H1 (cell line): Measurements from ENCODE around the gene WNT9A. TPM values are rescaled to one million over a fixed set of nuclear protein-coding genes. Genes with fewer than 3 reads are reported as not detected.

Experiments used
- CTCF ChIA-PET: fragments of 300-600 bp; sonication (Branson Sonifier 250); formaldehyde crosslinking; loops from one replicate; lab custom pipeline; 2021; ENCODE audit not compliant: partially characterized antibody; lab: Charles Lee
- POLR2A ChIA-PET: fragments of 300-600 bp; sonication (Branson Sonifier 250); formaldehyde crosslinking; loops from one replicate; lab custom pipeline; 2021; ENCODE audit warnings: inconsistent platforms; ENCODE audit not compliant: partially characterized antibody; lab: Charles Lee
- DNase-seq, 2 experiments: peaks; one replicate each; pipeline versions ENCODE4 v3.0.0 to v3.0.0-alpha.2; 2010 to 2022; ENCODE audit warnings: low spot score in 2 of 2, low read depth in 1 of 2, mixed read lengths in 1 of 2
- FAIRE-seq: peaks from 2 replicates; lab custom pipeline; 2011; peaks lifted over from hg19 to GRCh38; lab: Jason Lieb, UNC
- H2AFZ ChIP-seq: 2 replicates; pipeline ENCODE4 v1.8.1; 2012; ENCODE audit warnings: low read length, inconsistent platforms
- H2AK5ac ChIP-seq: 2 replicates; pipeline ENCODE4 v1.6.1; 2013; ENCODE audit warnings: low read depth, low read length
- H2BK120ac ChIP-seq: replicated peaks from 2 replicates; pipeline ENCODE3; 2013; ENCODE audit warnings: low read depth, low read length, inconsistent platforms
- H2BK12ac ChIP-seq: 2 replicates; pipeline ENCODE4 v1.6.1; 2013; ENCODE audit warnings: low read depth, low read length
- H2BK15ac ChIP-seq: 2 replicates; pipeline ENCODE4 v1.6.1; 2013; ENCODE audit warnings: low read length
- H2BK20ac ChIP-seq: 2 replicates; pipeline ENCODE4 v1.6.1; 2013; ENCODE audit warnings: low read length
- H2BK5ac ChIP-seq: 2 replicates; pipeline ENCODE4 v1.6.1; 2013; ENCODE audit warnings: low read depth, low read length
- H3K14ac ChIP-seq: 2 replicates; pipeline ENCODE4 v1.6.1; 2013; ENCODE audit warnings: inconsistent platforms; ENCODE audit not compliant: insufficient read length
- H3K18ac ChIP-seq: 2 replicates; pipeline ENCODE4 v1.6.1; 2013; ENCODE audit warnings: low read length; ENCODE audit errors: extremely low read depth
- H3K23ac ChIP-seq: 2 replicates; pipeline ENCODE4 v1.6.1; 2013; ENCODE audit warnings: inconsistent platforms; ENCODE audit not compliant: insufficient read length
- H3K23me2 ChIP-seq: 2 replicates; pipeline ENCODE4 v1.6.1; 2013; ENCODE audit warnings: low read depth, low read length
- H3K27ac ChIP-seq: 2 replicates; pipeline ENCODE4 v1.6.1; 2011; ENCODE audit warnings: low read depth, low read length, inconsistent platforms
- H3K27me3 ChIP-seq, 4 experiments: replicated peaks in 1 of 4; 1 replicate in 1 of 4; 2 replicates in 3 of 4; pipeline versions ENCODE4 v1.6.1 to v1.8.1; 2011 to 2013; ENCODE audit warnings: low read length in 3 of 4, mild to moderate bottlenecking in 3 of 4, inconsistent platforms in 2 of 4, mixed read lengths in 2 of 4, moderate library complexity in 1 of 4; ENCODE audit not compliant: control insufficient read depth in 3 of 4, insufficient read depth in 3 of 4; ENCODE audit errors: extremely low read depth in 1 of 4
- H3K36me3 ChIP-seq, 4 experiments: 2 replicates each; pipeline versions ENCODE4 v1.6.1 to v1.8.1; 2011 to 2013; ENCODE audit warnings: mild to moderate bottlenecking in 4 of 4, low read length in 3 of 4, moderate library complexity in 2 of 4, control low read depth in 1 of 4, inconsistent platforms in 1 of 4; ENCODE audit not compliant: insufficient read depth in 4 of 4, control insufficient read depth in 2 of 4
- H3K4ac ChIP-seq: replicated peaks from 2 replicates; pipeline ENCODE3; 2013; ENCODE audit warnings: low read length, low read depth, mixed read lengths, inconsistent platforms; ENCODE audit not compliant: insufficient read length
- H3K4me1 ChIP-seq, 4 experiments: replicated peaks in 1 of 4; 1 replicate in 1 of 4; 2 replicates in 3 of 4; pipeline versions ENCODE4 v1.6.1 to v1.8.1; 2011 to 2013; ENCODE audit warnings: low read length in 3 of 4, inconsistent platforms in 2 of 4, mixed read lengths in 1 of 4; ENCODE audit not compliant: insufficient read depth in 4 of 4, control insufficient read depth in 3 of 4
- H3K4me2 ChIP-seq, 2 experiments: 2 replicates each; pipeline versions ENCODE4 v1.6.1 to v1.8.1; 2011 to 2013; ENCODE audit warnings: low read depth in 2 of 2, low read length in 2 of 2, control low read depth in 1 of 2, inconsistent platforms in 1 of 2, mild to moderate bottlenecking in 1 of 2; ENCODE audit not compliant: insufficient read depth in 1 of 2
- H3K4me3 ChIP-seq, 4 experiments: fragments of 200-600, 300-600 bp in 1 of 4; sonication (generic), shearing (Covaris generic), sonication (Bioruptor Twin) in 1 of 4; 2 replicates each; pipeline versions ENCODE4 v1.5.1 to v1.8.1; 2011 to 2016; ENCODE audit warnings: low read length in 4 of 4, low read depth in 3 of 4, control low read depth in 2 of 4, inconsistent platforms in 2 of 4, mild to moderate bottlenecking in 2 of 4, mixed read lengths in 1 of 4, moderate library complexity in 1 of 4; ENCODE audit not compliant: insufficient read depth in 2 of 4; ENCODE audit errors: extremely low read depth in 1 of 4
- H3K56ac ChIP-seq: replicated peaks from 2 replicates; pipeline ENCODE3; 2013; ENCODE audit warnings: low read depth, mild to moderate bottlenecking, mixed read lengths, low read length, inconsistent platforms; ENCODE audit not compliant: insufficient read length
- H3K79me1 ChIP-seq: 2 replicates; pipeline ENCODE4 v1.6.1; 2013; ENCODE audit warnings: low read depth, low read length, control low read depth
- H3K79me2 ChIP-seq, 2 experiments: 2 replicates each; pipeline versions ENCODE4 v1.6.1 to v1.8.1; 2012 to 2013; ENCODE audit warnings: low read length in 2 of 2, mild to moderate bottlenecking in 2 of 2, inconsistent platforms in 1 of 2; ENCODE audit not compliant: insufficient read depth in 2 of 2, control insufficient read depth in 1 of 2
- H3K9ac ChIP-seq, 4 experiments: replicated peaks in 1 of 4; 1 replicate in 1 of 4; 2 replicates in 3 of 4; pipeline versions ENCODE4 v1.6.1 to v1.8.1; 2011 to 2013; ENCODE audit warnings: low read depth in 3 of 4, low read length in 3 of 4, control low read depth in 2 of 4, mild to moderate bottlenecking in 2 of 4, moderate library complexity in 2 of 4, inconsistent platforms in 1 of 4; ENCODE audit errors: extremely low read depth in 1 of 4
- H3K9me3 ChIP-seq, 2 experiments: 2 replicates each; pipeline versions ENCODE4 v1.6.1 to v1.8.1; 2012 to 2013; ENCODE audit warnings: mild to moderate bottlenecking in 2 of 2, moderate library complexity in 2 of 2, control low read depth in 1 of 2, inconsistent platforms in 1 of 2, low read depth in 1 of 2, low read length in 1 of 2, mixed read lengths in 1 of 2; ENCODE audit not compliant: insufficient read depth in 2 of 2
- H4K20me1 ChIP-seq, 2 experiments: replicated peaks in 1 of 2; 2 replicates each; pipeline versions ENCODE3 to v1.8.1; 2011 to 2013; ENCODE audit warnings: inconsistent platforms in 2 of 2, low read length in 2 of 2, mild to moderate bottlenecking in 1 of 2; ENCODE audit not compliant: insufficient read depth in 2 of 2, control insufficient read depth in 1 of 2
- H4K5ac ChIP-seq: 2 replicates; pipeline ENCODE4 v1.6.1; 2013; ENCODE audit warnings: low read length, low read depth, mixed read lengths, inconsistent platforms; ENCODE audit not compliant: insufficient read length
- H4K8ac ChIP-seq: 2 replicates; pipeline ENCODE4 v1.8.0; 2013; ENCODE audit warnings: mild to moderate bottlenecking, moderate library complexity, low read length, inconsistent platforms; ENCODE audit not compliant: insufficient read depth; ENCODE audit errors: extremely low read depth
- H4K91ac ChIP-seq: replicated peaks from 2 replicates; pipeline ENCODE3; 2013; ENCODE audit warnings: low read length, mixed read lengths, inconsistent platforms; ENCODE audit not compliant: insufficient read length
- ASH2L ChIP-seq: fragments of 200-600, 300-600 bp; sonication (generic); IDR thresholded peaks from one replicate; pipeline ENCODE4 v1.7.1; 2017; ENCODE audit warnings: low read length
- CREB1 ChIP-seq: IDR thresholded peaks from 2 replicates; pipeline ENCODE4 v1.6.1; 2012; ENCODE audit warnings: inconsistent platforms
- EZH2 ChIP-seq: fragments of 200-600 bp; sonication (generic); IDR thresholded peaks from 2 replicates; pipeline ENCODE4 v1.7.1; 2012; ENCODE audit warnings: low read depth, mild to moderate bottlenecking, moderate library complexity, low read length, inconsistent platforms; ENCODE audit not compliant: severe bottlenecking
- HDAC6 ChIP-seq: IDR thresholded peaks from one replicate; pipeline ENCODE4 v1.7.1; 2012; ENCODE audit warnings: low read depth, mild to moderate bottlenecking, inconsistent platforms, low read length, moderate library complexity
- POLR2A ChIP-seq, 2 experiments: IDR thresholded peaks; 1 replicate in 1 of 2; 2 replicates in 1 of 2; pipeline ENCODE4 v1.6.1; 2011; ENCODE audit warnings: low read depth in 2 of 2, low read length in 2 of 2, mild to moderate bottlenecking in 2 of 2; ENCODE audit errors: control extremely low read depth in 1 of 2
- SIN3A ChIP-seq, 2 experiments: IDR thresholded peaks in 1 of 2; conservative IDR thresholded peaks in 1 of 2; 2 replicates each; pipeline ENCODE4 v1.6.1; 2011 to 2012; ENCODE audit warnings: low read length in 2 of 2, improper control_type of control experiment in 1 of 2, low read depth in 1 of 2, mild to moderate bottlenecking in 1 of 2
- TAF1 ChIP-seq: IDR thresholded peaks from 2 replicates; pipeline ENCODE4 v1.6.1; 2011; ENCODE audit warnings: mild to moderate bottlenecking, low read depth, low read length
- TBP ChIP-seq: IDR thresholded peaks from 2 replicates; pipeline ENCODE4 v1.6.1; 2011; ENCODE audit warnings: low read depth, low read length, improper control_type of control experiment
- WGBS, 2 experiments: shearing (Covaris generic) in 1 of 2; methylation state at CpG; one replicate each; pipeline versions ENCODE4 v1.1.6 to v1.1.7; 2013 to 2015; ENCODE audit warnings: low lambda C conversion rate in 2 of 2, mixed read lengths in 2 of 2, inconsistent platforms in 1 of 2, low coverage in 1 of 2, missing lambda C conversion rate in 1 of 2; ENCODE audit not compliant: insufficient replicate concordance in 2 of 2, insufficient coverage in 1 of 2, insufficient read length in 1 of 2; ENCODE audit errors: extremely low coverage in 1 of 2, missing lambda C conversion rate in 1 of 2; 5-methylcytosine and 5-hydroxymethylcytosine counted together
- polyA plus RNA-seq, 7 experiments: library from polyadenylated mRNA; depleted of rRNA in 3 of 7; stranded (reverse) in 5 of 7; unstranded in 2 of 7; fragments of >200 nt in 5 of 7; fragments of 200-250 nt in 2 of 7; gene quantifications; 1 replicate in 5 of 7; 2 replicates in 1 of 7; 4 replicates in 1 of 7; pipeline versions ENCODE4 v1.2.1 to v1.2.3, GENCODE V29; 2011 to 2013; ENCODE audit warnings: missing spikeins in 2 of 7, mixed read lengths in 2 of 7
- total RNA-seq: library from RNA; stranded (reverse); fragmentation: NEBNext Ultra II Directional; extraction: Animal tissue kit (Norgen Biotek cat#: 25700); gene quantifications from 2 replicates; pipeline ENCODE4 v1.2.1, GENCODE V29; 2021
- TF ChIP-seq, protein P1 (sequence below): IDR thresholded peaks from 2 replicates; pipeline ENCODE4 v1.6.1; 2011; ENCODE audit warnings: low read depth, mild to moderate bottlenecking, low read length; ENCODE audit not compliant: insufficient read depth
- TF ChIP-seq, protein P2 (sequence below), 3 experiments: IDR thresholded peaks; 1 replicate in 2 of 3; 2 replicates in 1 of 3; pipeline versions ENCODE4 v1.5.1 to v1.6.1; 2011; ENCODE audit warnings: low read length in 3 of 3, mild to moderate bottlenecking in 3 of 3, inconsistent platforms in 2 of 3, low read depth in 1 of 3, moderate library complexity in 1 of 3; ENCODE audit not compliant: insufficient read depth in 1 of 3; ENCODE audit errors: control extremely low read depth in 1 of 3

WNT9A gene
- total and polyA plus RNA-seq, 2 of the 8 experiments (the other 6 are each of a cell fraction or from before 2014, with no cell fraction given), result 1.1 to 1.5 TPM

DNA sequence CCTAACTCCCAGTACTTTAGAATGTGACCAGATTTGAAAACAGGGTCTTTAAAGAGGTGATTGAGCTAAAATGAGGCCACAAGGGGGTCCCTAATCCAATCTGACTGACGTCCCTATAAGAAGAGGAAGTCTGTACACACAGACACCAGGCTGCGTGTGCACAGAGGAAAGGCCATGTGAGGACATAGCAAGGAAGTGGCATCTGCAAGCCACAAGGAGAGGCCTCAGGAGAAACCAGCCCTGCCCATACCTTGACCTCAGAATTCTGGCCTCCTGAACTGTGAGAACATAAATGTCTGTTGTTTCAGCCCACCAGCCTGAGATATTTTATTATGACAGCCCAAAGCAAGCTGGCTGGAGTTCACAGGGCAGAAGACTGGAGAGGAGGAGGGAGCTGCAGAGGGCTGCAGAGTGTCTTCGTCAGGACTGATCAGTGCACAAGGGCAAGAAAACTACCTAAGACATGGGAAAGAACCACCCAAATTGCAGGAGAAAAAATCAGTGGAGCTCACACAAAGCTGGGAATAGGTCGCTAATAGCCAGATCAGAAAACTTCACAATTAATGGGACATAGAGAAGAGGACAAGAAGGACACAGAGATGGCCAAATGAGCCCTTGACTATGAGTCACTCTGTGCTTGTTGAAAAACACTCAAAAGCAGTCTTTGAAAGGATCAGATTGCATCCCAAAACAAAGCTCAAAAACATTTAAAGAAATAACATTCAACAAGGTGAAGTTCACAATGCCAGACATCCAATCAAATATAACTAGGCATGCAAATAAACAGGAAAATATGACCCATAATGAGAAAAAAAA lies 14.1 kb upstream of the WNT9A start:
- no peak overlapping the region for H3K14ac ChIP-seq
- H3K36me3 ChIP-seq, result no peaks in the 10 kb centered on the region
- no peak overlapping the region for H2BK5ac ChIP-seq
- H3K23me2 ChIP-seq, result no peaks in the 10 kb centered on the region
- H3K4me1 ChIP-seq, result peaks cover 0 to 3% (median 0%) of the 10 kb centered on the region in 4 experiments; a peak in 1 of 7 replicates
- H3K27ac ChIP-seq, result no peak overlapping the region
- no peaks in the 10 kb centered on the region for H3K27me3 ChIP-seq
- H3K9me3 ChIP-seq, result no peaks in the 10 kb centered on the region
- H2AK5ac ChIP-seq, result no peak overlapping the region
- no peak overlapping the region for H3K4ac ChIP-seq
- H3K4me2 ChIP-seq, result no peak overlapping the region
- no peak overlapping the region for H3K4me3 ChIP-seq
- FAIRE-seq (no peak), DNase-seq (no peak)
- no peak overlapping the region for H4K91ac ChIP-seq
- no peak overlapping the region for H3K18ac ChIP-seq
- no peak overlapping the region for H2BK20ac ChIP-seq
- H3K23ac ChIP-seq, result no peak overlapping the region
- no peaks in the 10 kb centered on the region for H3K79me1 ChIP-seq
- H2BK12ac ChIP-seq, result no peak overlapping the region
- no peak overlapping the region for H3K9ac ChIP-seq
- H2BK15ac ChIP-seq, result no peak overlapping the region
- WGBS, 2 experiments, result 84% methylated on average over 4 of the region's 4 CpGs; no CpG with 5 or more reads in 1 of the 2 experiments
- H4K8ac ChIP-seq, result no peak overlapping the region
- no peaks in the 10 kb centered on the region for H3K79me2 ChIP-seq
- no peak overlapping the region for H3K56ac ChIP-seq
- H4K5ac ChIP-seq, result no peak overlapping the region
- H4K20me1 ChIP-seq, result no peaks in the 10 kb centered on the region
- CTCF ChIA-PET, result interaction anchor here (0.9 to 2.0 kb wide), 9 partner anchors 8 to 498 kb away, joined by 3 to 9 read pairs (median 4); no protein-coding TSS in a partner anchor
- no peak overlapping the region for H2AFZ ChIP-seq
- no peak overlapping the region for H2BK120ac ChIP-seq
- POLR2A ChIA-PET, result no interaction called here
- TF ChIP-seq EZH2 (no peak), SIN3A (conservative IDR thresholded peaks at IDR 0.05 in 1 of 2, IDR thresholded peaks at IDR 0.05 in 1 of 2; ENCODE audit: low read depth in 1 of 2, low read length in 2 of 2) (no peak), ASH2L (no peak), TAF1 (no peak), TBP (no peak), CREB1 (no peak), HDAC6 (no peak), POLR2A (IDR thresholded peaks at IDR 0.05; ENCODE audit: control extremely low read depth in 1 of 2, low read depth in 2 of 2, low read length in 2 of 2) (no peak)
- TF ChIP-seq, protein P1, sequence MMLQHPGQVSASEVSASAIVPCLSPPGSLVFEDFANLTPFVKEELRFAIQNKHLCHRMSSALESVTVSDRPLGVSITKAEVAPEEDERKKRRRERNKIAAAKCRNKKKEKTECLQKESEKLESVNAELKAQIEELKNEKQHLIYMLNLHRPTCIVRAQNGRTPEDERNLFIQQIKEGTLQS, result no peak
- TF ChIP-seq, protein P2, sequence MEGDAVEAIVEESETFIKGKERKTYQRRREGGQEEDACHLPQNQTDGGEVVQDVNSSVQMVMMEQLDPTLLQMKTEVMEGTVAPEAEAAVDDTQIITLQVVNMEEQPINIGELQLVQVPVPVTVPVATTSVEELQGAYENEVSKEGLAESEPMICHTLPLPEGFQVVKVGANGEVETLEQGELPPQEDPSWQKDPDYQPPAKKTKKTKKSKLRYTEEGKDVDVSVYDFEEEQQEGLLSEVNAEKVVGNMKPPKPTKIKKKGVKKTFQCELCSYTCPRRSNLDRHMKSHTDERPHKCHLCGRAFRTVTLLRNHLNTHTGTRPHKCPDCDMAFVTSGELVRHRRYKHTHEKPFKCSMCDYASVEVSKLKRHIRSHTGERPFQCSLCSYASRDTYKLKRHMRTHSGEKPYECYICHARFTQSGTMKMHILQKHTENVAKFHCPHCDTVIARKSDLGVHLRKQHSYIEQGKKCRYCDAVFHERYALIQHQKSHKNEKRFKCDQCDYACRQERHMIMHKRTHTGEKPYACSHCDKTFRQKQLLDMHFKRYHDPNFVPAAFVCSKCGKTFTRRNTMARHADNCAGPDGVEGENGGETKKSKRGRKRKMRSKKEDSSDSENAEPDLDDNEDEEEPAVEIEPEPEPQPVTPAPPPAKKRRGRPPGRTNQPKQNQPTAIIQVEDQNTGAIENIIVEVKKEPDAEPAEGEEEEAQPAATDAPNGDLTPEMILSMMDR (IDR thresholded peaks at IDR 0.05; ENCODE audit: control extremely low read depth in 1 of 3, insufficient read depth in 1 of 3, low read depth in 1 of 3, low read length in 3 of 3), result no peak
